ENCODE results near the gene ELOA2. TPM values are rescaled to one million over a fixed set of nuclear protein-coding genes. Genes with fewer than 3 reads are reported as not detected.
"Not testable (repeated sequence)": the region's sequence is repeated elsewhere in the genome, so short reads cannot be mapped to it uniquely, and the experiment has no call there.

The ELOA2 gene
- total RNA-seq, 2 experiments from 2014 or later, result not detected

DNA sequence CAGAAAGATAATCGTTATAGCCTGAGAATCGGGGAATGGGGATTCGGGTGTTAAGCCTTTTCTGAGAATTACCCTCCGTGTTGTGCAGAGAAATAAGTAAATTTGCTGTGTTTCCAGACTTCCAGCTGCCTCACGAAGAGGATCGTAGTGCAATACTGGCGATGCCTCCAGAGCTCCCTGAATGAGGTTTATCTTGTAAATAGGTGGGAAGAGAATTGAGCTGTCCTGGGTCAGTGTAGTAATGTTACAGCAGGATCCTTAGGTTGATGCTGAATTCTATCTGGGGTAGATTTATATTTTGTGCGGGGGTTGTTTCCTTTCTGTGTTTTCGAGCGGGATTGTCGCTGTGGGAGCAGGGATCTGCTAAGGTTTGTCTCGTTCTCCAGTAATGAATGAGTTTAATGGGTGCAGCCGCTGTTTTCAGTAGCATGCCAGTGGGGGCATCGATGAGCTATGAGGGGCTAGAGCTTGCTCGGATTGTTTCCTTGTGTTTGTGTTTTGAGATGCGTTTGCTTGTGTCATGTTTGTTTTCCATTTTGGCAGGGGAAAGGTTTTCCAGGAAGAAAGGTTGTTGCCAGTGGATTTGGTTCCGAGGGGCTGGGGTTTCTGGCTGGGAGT, 9.8 kb downstream of the ELOA2 start:
- H3K4me1 ChIP-seq (ENCODE audit: insufficient read depth, low read length); H3K4me3 ChIP-seq (ENCODE audit: low read length); CTCF ChIA-PET; H3K4me3 Mint-ChIP-seq; H3K4me1 Mint-ChIP-seq (ENCODE audit: low read depth); intact Hi-C loops (cut with DNase I, micrococcal nuclease); H3K36me3 Mint-ChIP-seq (ENCODE audit: low read depth); H3K27ac Mint-ChIP-seq; H3K9me3 Mint-ChIP-seq; H3K27me3 ChIP-seq (ENCODE audit: control insufficient read depth in 1 of 2, insufficient read depth in 2 of 2, low read length in 2 of 2); H3K27me3 Mint-ChIP-seq; H3K27ac ChIP-seq (ENCODE audit: low read depth in 1 of 2, low read length in 2 of 2); DNase-seq; H3K36me3 ChIP-seq (ENCODE audit: insufficient read depth, low read length); ATAC-seq (ENCODE audit: poor library complexity); POLR2A ChIA-PET: not testable (repeated sequence)
- peaks cover 0 to 12% of the 10 kb centered on the region in 2 experiments for H3K9me3 ChIP-seq (ENCODE audit: control insufficient read depth in 1 of 2, insufficient read depth in 1 of 2, low read length in 2 of 2)

DNA sequence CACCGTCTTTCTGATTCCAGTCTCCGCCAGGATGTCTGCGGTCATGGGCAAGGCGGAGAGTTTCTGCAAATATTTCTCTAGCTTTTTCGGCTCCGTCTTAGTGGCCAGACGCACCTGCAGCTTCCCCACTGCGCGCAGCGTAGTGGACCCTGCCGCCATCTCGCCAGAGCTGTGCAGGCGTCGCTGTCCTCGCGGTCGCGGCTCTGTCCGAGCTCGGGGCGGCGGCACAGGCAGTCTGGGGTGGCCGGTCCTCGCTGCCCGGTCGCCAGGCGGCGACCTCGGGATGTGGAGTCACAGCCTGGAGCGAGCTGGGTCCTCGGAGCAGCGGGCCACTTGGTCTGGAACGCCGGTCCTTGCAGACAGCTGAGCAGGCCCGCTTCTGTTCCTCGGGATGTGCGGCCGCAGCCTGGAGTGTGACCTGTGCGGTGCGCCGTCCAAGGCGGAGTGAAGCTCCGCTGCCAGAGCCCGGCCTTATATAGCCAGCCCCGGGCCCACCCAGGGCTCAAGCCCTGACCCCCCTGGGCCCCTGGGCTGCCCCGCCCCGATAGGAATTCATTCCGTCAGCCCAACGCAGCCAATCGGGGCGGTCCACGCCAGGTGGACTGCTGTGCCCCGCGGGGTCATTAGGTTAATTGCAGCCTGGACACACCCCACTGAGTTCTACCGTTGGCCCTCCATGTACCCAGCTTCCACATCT, 11.5 kb downstream of the ELOA2 start:
- H3K9me3 ChIP-seq (ENCODE audit: control insufficient read depth in 1 of 2, insufficient read depth in 1 of 2, low read length in 2 of 2), result peaks cover 0 to 12% of the 10 kb centered on the region in 2 experiments
- H3K4me3 ChIP-seq (ENCODE audit: low read length); DNase-seq; H3K27me3 Mint-ChIP-seq; H3K36me3 ChIP-seq (ENCODE audit: insufficient read depth, low read length); H3K36me3 Mint-ChIP-seq (ENCODE audit: low read depth); H3K27ac Mint-ChIP-seq; H3K27me3 ChIP-seq (ENCODE audit: control insufficient read depth in 1 of 2, insufficient read depth in 2 of 2, low read length in 2 of 2); H3K4me1 Mint-ChIP-seq (ENCODE audit: low read depth); H3K9me3 Mint-ChIP-seq; POLR2A ChIA-PET; ATAC-seq (ENCODE audit: poor library complexity); H3K27ac ChIP-seq (ENCODE audit: low read depth in 1 of 2, low read length in 2 of 2); intact Hi-C loops (cut with DNase I, micrococcal nuclease); CTCF ChIA-PET; H3K4me3 Mint-ChIP-seq; H3K4me1 ChIP-seq (ENCODE audit: insufficient read depth, low read length): not testable (repeated sequence)

DNA sequence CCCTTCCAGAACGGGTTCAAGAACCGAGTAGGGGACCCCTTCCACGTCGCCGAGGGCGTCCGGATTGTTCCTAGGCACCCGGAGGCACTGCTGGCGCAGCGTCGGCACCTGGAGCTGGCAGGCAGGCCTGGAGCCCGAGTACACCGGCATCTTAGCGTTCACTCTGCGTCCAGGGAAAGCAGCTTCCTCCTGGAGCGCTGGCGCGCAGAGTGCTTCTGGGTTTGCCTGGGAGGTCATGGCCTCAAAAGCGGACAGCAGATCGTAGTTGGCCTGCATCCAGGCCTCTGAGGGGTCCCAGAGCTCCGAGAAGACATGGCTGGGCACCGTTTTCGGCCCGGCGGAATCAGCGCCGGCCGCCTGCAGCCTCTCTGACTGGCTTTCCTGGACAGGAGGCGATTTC, 12.6 kb downstream of the ELOA2 start:
- POLR2A ChIA-PET; CTCF ChIA-PET; H3K9me3 Mint-ChIP-seq; H3K27me3 ChIP-seq (ENCODE audit: control insufficient read depth in 1 of 2, insufficient read depth in 2 of 2, low read length in 2 of 2); H3K27ac ChIP-seq (ENCODE audit: low read depth in 1 of 2, low read length in 2 of 2); H3K36me3 ChIP-seq (ENCODE audit: insufficient read depth, low read length); H3K4me3 ChIP-seq (ENCODE audit: low read length); H3K9me3 ChIP-seq (ENCODE audit: control insufficient read depth in 1 of 2, insufficient read depth in 1 of 2, low read length in 2 of 2); H3K27me3 Mint-ChIP-seq; intact Hi-C loops (cut with DNase I, micrococcal nuclease); ATAC-seq (ENCODE audit: poor library complexity); H3K4me1 Mint-ChIP-seq (ENCODE audit: low read depth); H3K27ac Mint-ChIP-seq; H3K4me1 ChIP-seq (ENCODE audit: insufficient read depth, low read length); H3K36me3 Mint-ChIP-seq (ENCODE audit: low read depth); DNase-seq; H3K4me3 Mint-ChIP-seq: not testable (repeated sequence)

DNA sequence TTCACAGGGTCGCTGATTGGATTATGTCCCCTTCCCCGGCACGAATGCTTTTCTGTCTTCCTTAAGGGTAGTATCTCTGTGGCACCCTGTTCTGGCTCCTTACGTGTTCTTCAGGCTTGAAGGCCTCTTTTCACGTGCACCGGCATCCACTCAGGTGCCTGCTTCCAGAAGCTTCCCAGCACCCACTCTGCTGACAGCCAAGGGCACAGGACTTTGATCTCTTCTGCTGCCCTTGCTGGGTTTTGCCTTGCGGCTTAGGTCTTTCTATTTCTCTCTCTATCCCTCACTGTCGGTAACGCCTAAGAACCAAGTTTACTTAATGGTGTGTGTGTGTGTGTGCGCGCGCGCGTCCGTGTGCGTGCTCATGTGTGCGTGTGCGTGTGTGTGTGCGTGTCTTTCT, 14.7 kb downstream of the ELOA2 start:
- H3K27me3 Mint-ChIP-seq; POLR2A ChIA-PET; H3K27ac ChIP-seq (ENCODE audit: low read depth in 1 of 2, low read length in 2 of 2); H3K9me3 Mint-ChIP-seq; H3K9me3 ChIP-seq (ENCODE audit: control insufficient read depth in 1 of 2, insufficient read depth in 1 of 2, low read length in 2 of 2); H3K36me3 ChIP-seq (ENCODE audit: insufficient read depth, low read length); CTCF ChIA-PET; H3K4me1 Mint-ChIP-seq (ENCODE audit: low read depth); H3K4me3 ChIP-seq (ENCODE audit: low read length); H3K36me3 Mint-ChIP-seq (ENCODE audit: low read depth); H3K27me3 ChIP-seq (ENCODE audit: control insufficient read depth in 1 of 2, insufficient read depth in 2 of 2, low read length in 2 of 2); intact Hi-C loops (cut with DNase I, micrococcal nuclease); DNase-seq; H3K4me1 ChIP-seq (ENCODE audit: insufficient read depth, low read length); H3K27ac Mint-ChIP-seq; ATAC-seq (ENCODE audit: poor library complexity); H3K4me3 Mint-ChIP-seq: not testable (repeated sequence)

DNA sequence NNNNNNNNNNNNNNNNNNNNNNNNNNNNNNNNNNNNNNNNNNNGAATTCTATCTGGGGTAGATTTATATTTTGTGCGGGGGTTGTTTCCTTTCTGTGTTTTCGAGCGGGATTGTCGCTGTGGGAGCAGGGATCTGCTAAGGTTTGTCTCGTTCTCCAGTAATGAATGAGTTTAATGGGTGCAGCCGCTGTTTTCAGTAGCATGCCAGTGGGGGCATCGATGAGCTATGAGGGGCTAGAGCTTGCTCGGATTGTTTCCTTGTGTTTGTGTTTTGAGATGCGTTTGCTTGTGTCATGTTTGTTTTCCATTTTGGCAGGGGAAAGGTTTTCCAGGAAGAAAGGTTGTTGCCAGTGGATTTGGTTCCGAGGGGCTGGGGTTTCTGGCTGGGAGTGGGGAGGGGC, 15.6 kb downstream of the ELOA2 start:
- CTCF ChIA-PET; H3K4me1 Mint-ChIP-seq (ENCODE audit: low read depth); H3K4me3 ChIP-seq (ENCODE audit: low read length); H3K4me1 ChIP-seq (ENCODE audit: insufficient read depth, low read length); DNase-seq; H3K27ac ChIP-seq (ENCODE audit: low read depth in 1 of 2, low read length in 2 of 2); POLR2A ChIA-PET; H3K36me3 Mint-ChIP-seq (ENCODE audit: low read depth); H3K27me3 Mint-ChIP-seq; H3K27me3 ChIP-seq (ENCODE audit: control insufficient read depth in 1 of 2, insufficient read depth in 2 of 2, low read length in 2 of 2); H3K9me3 Mint-ChIP-seq; H3K27ac Mint-ChIP-seq; intact Hi-C loops (cut with DNase I, micrococcal nuclease); H3K9me3 ChIP-seq (ENCODE audit: control insufficient read depth in 1 of 2, insufficient read depth in 1 of 2, low read length in 2 of 2); ATAC-seq (ENCODE audit: poor library complexity); H3K4me3 Mint-ChIP-seq; H3K36me3 ChIP-seq (ENCODE audit: insufficient read depth, low read length): not testable (repeated sequence)

Other genes starting within 250 kb of the ELOA2 start
- 10 to 100 TPM; 32.0 to 36.3 TPM for gene PIAS2, start 118.1 kb downstream of the ELOA2 start, total RNA-seq
- gene KATNAL2, start 118.0 kb downstream of the ELOA2 start, total RNA-seq, result 1 to 10 TPM; 1.5 to 2.0 TPM
- 1 to 10 TPM; 7.3 to 8.9 TPM for gene HDHD2, start 114.9 kb upstream of the ELOA2 start, total RNA-seq
- 1 to 10 TPM; 1.5 to 2.3 TPM for gene IER3IP1, start 140.7 kb upstream of the ELOA2 start, total RNA-seq
- gene SKOR2, start 216.0 kb upstream of the ELOA2 start, total RNA-seq, result not detected